ENCODE data around the gene SNX11. TPM values are rescaled to one million over a fixed set of nuclear protein-coding genes. Genes with fewer than 3 reads are reported as not detected.
A peak's percentile ranks its signal among the peaks of the same experiment; 100 is the strongest.

The SNX11 gene
- total and polyA plus RNA-seq, 9 of the 15 experiments (the other 6 are each of a cell fraction or from before 2014, with no cell fraction given), result 12.4 to 24.0 (median 16.8) TPM

GRCh38 chr17:48148854-48149786 lies 41.6 kb downstream of the SNX11 start:
- no peak overlapping the region for H3K4me3 ChIP-seq
- H3K27ac ChIP-seq (ENCODE audit: extremely low read depth, low read depth, low read length), result no peak overlapping the region
- no peaks in the 10 kb centered on the region for H4K20me1 ChIP-seq (replicated peaks; ENCODE audit: control insufficient read depth, insufficient read depth, low read length)
- DNase-seq (ENCODE audit: extremely low read depth in 1 of 4, low spot score in 3 of 4) (peak; percentile 65 to 76 (median 75)), FAIRE-seq (peak; percentile 73), ATAC-seq (peak; percentile 89)
- H3K9ac ChIP-seq (ENCODE audit: insufficient read depth in 1 of 2, low read depth in 2 of 2, low read length in 2 of 2), result no peak overlapping the region; a peak in 1 of 4 replicates
- POLR2A ChIA-PET, result interaction anchor here (0.7 to 2.1 kb wide), 8 partner anchors 9 to 458 kb away, joined by 3 to 6 read pairs (median 4); partner anchors contain the start of gene SNX11
- H3K36me3 ChIP-seq (ENCODE audit: control insufficient read depth, insufficient read depth, low read length), result no peaks in the 10 kb centered on the region
- CTCF ChIA-PET (ENCODE audit: low intra/inter-chr PET ratio), result no interaction called here
- H3K9me3 ChIP-seq (replicated peaks; ENCODE audit: control insufficient read depth, insufficient read depth, low read depth, low read length), result no peaks in the 10 kb centered on the region
- peaks cover 7 to 20% of the 10 kb centered on the region in 2 experiments; a peak in 4 of 5 replicates for H3K4me1 ChIP-seq (replicated peaks in 1 of 2; ENCODE audit: control insufficient read depth in 2 of 2, insufficient read depth in 2 of 2, low read length in 2 of 2)
- peaks cover 13 to 30% of the 10 kb centered on the region in 2 experiments for H3K27me3 ChIP-seq (ENCODE audit: control insufficient read depth in 2 of 2, insufficient read depth in 2 of 2, low read length in 2 of 2)
- intact Hi-C loops (cut with micrococcal nuclease) (no loop called here), in situ Hi-C loops (cut with MboI) (no loop called here)
- no TSS peak for BruUV-seq (replicated peaks)
- WGBS (ENCODE audit: insufficient coverage, low coverage, missing lambda C conversion rate), result 3% methylated on average over 16 of the region's 16 CpGs
- no peaks in the 10 kb centered on the region for H3K9me1 ChIP-seq (ENCODE audit: control insufficient read depth, insufficient read depth, low read length)
- peak overlapping the region; percentile 33; the same call in 1 of the 2 replicates for H3K4me2 ChIP-seq (ENCODE audit: insufficient read depth, low read length)
- H2AFZ ChIP-seq (ENCODE audit: low read depth, low read length), result no peak overlapping the region
- H3K79me2 ChIP-seq (ENCODE audit: control insufficient read depth, insufficient read depth, low read length), result no peaks in the 10 kb centered on the region
- TF ChIP-seq TGIF2 (CRISPR knock-in tag; IDR thresholded peaks at IDR 0.05), result no peak
- no peak for TF ChIP-seq MEF2D (tag; conservative IDR thresholded peaks at IDR 0.05; ENCODE audit: low read depth)
- TF ChIP-seq SMC3 (conservative IDR thresholded peaks at IDR 0.05; ENCODE audit: insufficient read depth, low read depth, low read length), result no peak
- no peak for TF ChIP-seq CREB5 (CRISPR knock-in tag; IDR thresholded peaks at IDR 0.05)
- no peak for TF ChIP-seq ZFP36 (IDR thresholded peaks at IDR 0.05; ENCODE audit: low read depth, low read length, partially characterized antibody)
- TF ChIP-seq ZNF830 (CRISPR knock-in tag; IDR thresholded peaks at IDR 0.05), result no peak
- TF ChIP-seq ZNF512 (tag; IDR thresholded peaks at IDR 0.05), result no peak
- no peak for TF ChIP-seq PHF21A (IDR thresholded peaks at IDR 0.05; ENCODE audit: borderline replicate concordance, low read depth)
- no peak for TF ChIP-seq TAF15 (IDR thresholded peaks at IDR 0.05; ENCODE audit: low read depth, low read length)
- no peak for TF ChIP-seq HCFC1 (IDR thresholded peaks at IDR 0.05; ENCODE audit: low read depth, low read length)
- TF ChIP-seq ZNF146 (CRISPR knock-in tag; IDR thresholded peaks at IDR 0.05; ENCODE audit: unreplicated experiment), result no peak
- no peak for TF ChIP-seq ARID2 (IDR thresholded peaks at IDR 0.05)
- TF ChIP-seq SAFB (IDR thresholded peaks at IDR 0.05; ENCODE audit: borderline replicate concordance, low read depth, low read length), result no peak
- no peak for TF ChIP-seq ZNF511 (CRISPR knock-in tag; IDR thresholded peaks at IDR 0.05)
- no peak for TF ChIP-seq HMGXB4 (CRISPR knock-in tag; IDR thresholded peaks at IDR 0.05)
- TF ChIP-seq RAD21 (CRISPR knock-in tag; conservative IDR thresholded peaks at IDR 0.05 in 1 of 2, IDR thresholded peaks at IDR 0.05 in 1 of 2), result no peak

Measured in K562 (cell line).